H1 (cell line): ENCODE data around the gene TIGIT. TPM values are rescaled to one million over a fixed set of nuclear protein-coding genes. Genes with fewer than 3 reads are reported as not detected.

Experiments used
- CTCF ChIA-PET: fragments of 300-600 bp; sonication (Branson Sonifier 250); formaldehyde crosslinking; loops from one replicate; lab custom pipeline; 2021; ENCODE audit not compliant: partially characterized antibody; lab: Charles Lee
- POLR2A ChIA-PET: fragments of 300-600 bp; sonication (Branson Sonifier 250); formaldehyde crosslinking; loops from one replicate; lab custom pipeline; 2021; ENCODE audit warnings: inconsistent platforms; ENCODE audit not compliant: partially characterized antibody; lab: Charles Lee
- DNase-seq, 2 experiments: peaks; one replicate each; pipeline versions ENCODE4 v3.0.0 to v3.0.0-alpha.2; 2010 to 2022; ENCODE audit warnings: low spot score in 2 of 2, low read depth in 1 of 2, mixed read lengths in 1 of 2
- FAIRE-seq: peaks from 2 replicates; lab custom pipeline; 2011; peaks lifted over from hg19 to GRCh38; lab: Jason Lieb, UNC
- H2AFZ ChIP-seq: 2 replicates; pipeline ENCODE4 v1.8.1; 2012; ENCODE audit warnings: low read length, inconsistent platforms
- H2AK5ac ChIP-seq: 2 replicates; pipeline ENCODE4 v1.6.1; 2013; ENCODE audit warnings: low read depth, low read length
- H2BK120ac ChIP-seq: replicated peaks from 2 replicates; pipeline ENCODE3; 2013; ENCODE audit warnings: low read depth, low read length, inconsistent platforms
- H2BK12ac ChIP-seq: 2 replicates; pipeline ENCODE4 v1.6.1; 2013; ENCODE audit warnings: low read depth, low read length
- H2BK15ac ChIP-seq: 2 replicates; pipeline ENCODE4 v1.6.1; 2013; ENCODE audit warnings: low read length
- H2BK20ac ChIP-seq: 2 replicates; pipeline ENCODE4 v1.6.1; 2013; ENCODE audit warnings: low read length
- H2BK5ac ChIP-seq: 2 replicates; pipeline ENCODE4 v1.6.1; 2013; ENCODE audit warnings: low read depth, low read length
- H3K14ac ChIP-seq: 2 replicates; pipeline ENCODE4 v1.6.1; 2013; ENCODE audit warnings: inconsistent platforms; ENCODE audit not compliant: insufficient read length
- H3K18ac ChIP-seq: 2 replicates; pipeline ENCODE4 v1.6.1; 2013; ENCODE audit warnings: low read length; ENCODE audit errors: extremely low read depth
- H3K23ac ChIP-seq: 2 replicates; pipeline ENCODE4 v1.6.1; 2013; ENCODE audit warnings: inconsistent platforms; ENCODE audit not compliant: insufficient read length
- H3K23me2 ChIP-seq: 2 replicates; pipeline ENCODE4 v1.6.1; 2013; ENCODE audit warnings: low read depth, low read length
- H3K27ac ChIP-seq: 2 replicates; pipeline ENCODE4 v1.6.1; 2011; ENCODE audit warnings: low read depth, low read length, inconsistent platforms
- H3K27me3 ChIP-seq, 4 experiments: replicated peaks in 1 of 4; 1 replicate in 1 of 4; 2 replicates in 3 of 4; pipeline versions ENCODE4 v1.6.1 to v1.8.1; 2011 to 2013; ENCODE audit warnings: low read length in 3 of 4, mild to moderate bottlenecking in 3 of 4, inconsistent platforms in 2 of 4, mixed read lengths in 2 of 4, moderate library complexity in 1 of 4; ENCODE audit not compliant: control insufficient read depth in 3 of 4, insufficient read depth in 3 of 4; ENCODE audit errors: extremely low read depth in 1 of 4
- H3K36me3 ChIP-seq, 4 experiments: 2 replicates each; pipeline versions ENCODE4 v1.6.1 to v1.8.1; 2011 to 2013; ENCODE audit warnings: mild to moderate bottlenecking in 4 of 4, low read length in 3 of 4, moderate library complexity in 2 of 4, control low read depth in 1 of 4, inconsistent platforms in 1 of 4; ENCODE audit not compliant: insufficient read depth in 4 of 4, control insufficient read depth in 2 of 4
- H3K4ac ChIP-seq: replicated peaks from 2 replicates; pipeline ENCODE3; 2013; ENCODE audit warnings: low read length, low read depth, mixed read lengths, inconsistent platforms; ENCODE audit not compliant: insufficient read length
- H3K4me1 ChIP-seq, 4 experiments: replicated peaks in 1 of 4; 1 replicate in 1 of 4; 2 replicates in 3 of 4; pipeline versions ENCODE4 v1.6.1 to v1.8.1; 2011 to 2013; ENCODE audit warnings: low read length in 3 of 4, inconsistent platforms in 2 of 4, mixed read lengths in 1 of 4; ENCODE audit not compliant: insufficient read depth in 4 of 4, control insufficient read depth in 3 of 4
- H3K4me2 ChIP-seq, 2 experiments: 2 replicates each; pipeline versions ENCODE4 v1.6.1 to v1.8.1; 2011 to 2013; ENCODE audit warnings: low read depth in 2 of 2, low read length in 2 of 2, control low read depth in 1 of 2, inconsistent platforms in 1 of 2, mild to moderate bottlenecking in 1 of 2; ENCODE audit not compliant: insufficient read depth in 1 of 2
- H3K4me3 ChIP-seq, 4 experiments: fragments of 200-600, 300-600 bp in 1 of 4; sonication (generic), shearing (Covaris generic), sonication (Bioruptor Twin) in 1 of 4; 2 replicates each; pipeline versions ENCODE4 v1.5.1 to v1.8.1; 2011 to 2016; ENCODE audit warnings: low read length in 4 of 4, low read depth in 3 of 4, control low read depth in 2 of 4, inconsistent platforms in 2 of 4, mild to moderate bottlenecking in 2 of 4, mixed read lengths in 1 of 4, moderate library complexity in 1 of 4; ENCODE audit not compliant: insufficient read depth in 2 of 4; ENCODE audit errors: extremely low read depth in 1 of 4
- H3K56ac ChIP-seq: replicated peaks from 2 replicates; pipeline ENCODE3; 2013; ENCODE audit warnings: low read depth, mild to moderate bottlenecking, mixed read lengths, low read length, inconsistent platforms; ENCODE audit not compliant: insufficient read length
- H3K79me1 ChIP-seq: 2 replicates; pipeline ENCODE4 v1.6.1; 2013; ENCODE audit warnings: low read depth, low read length, control low read depth
- H3K79me2 ChIP-seq, 2 experiments: 2 replicates each; pipeline versions ENCODE4 v1.6.1 to v1.8.1; 2012 to 2013; ENCODE audit warnings: low read length in 2 of 2, mild to moderate bottlenecking in 2 of 2, inconsistent platforms in 1 of 2; ENCODE audit not compliant: insufficient read depth in 2 of 2, control insufficient read depth in 1 of 2
- H3K9ac ChIP-seq, 4 experiments: replicated peaks in 1 of 4; 1 replicate in 1 of 4; 2 replicates in 3 of 4; pipeline versions ENCODE4 v1.6.1 to v1.8.1; 2011 to 2013; ENCODE audit warnings: low read depth in 3 of 4, low read length in 3 of 4, control low read depth in 2 of 4, mild to moderate bottlenecking in 2 of 4, moderate library complexity in 2 of 4, inconsistent platforms in 1 of 4; ENCODE audit errors: extremely low read depth in 1 of 4
- H3K9me3 ChIP-seq, 2 experiments: 2 replicates each; pipeline versions ENCODE4 v1.6.1 to v1.8.1; 2012 to 2013; ENCODE audit warnings: mild to moderate bottlenecking in 2 of 2, moderate library complexity in 2 of 2, control low read depth in 1 of 2, inconsistent platforms in 1 of 2, low read depth in 1 of 2, low read length in 1 of 2, mixed read lengths in 1 of 2; ENCODE audit not compliant: insufficient read depth in 2 of 2
- H4K20me1 ChIP-seq, 2 experiments: replicated peaks in 1 of 2; 2 replicates each; pipeline versions ENCODE3 to v1.8.1; 2011 to 2013; ENCODE audit warnings: inconsistent platforms in 2 of 2, low read length in 2 of 2, mild to moderate bottlenecking in 1 of 2; ENCODE audit not compliant: insufficient read depth in 2 of 2, control insufficient read depth in 1 of 2
- H4K5ac ChIP-seq: 2 replicates; pipeline ENCODE4 v1.6.1; 2013; ENCODE audit warnings: low read length, low read depth, mixed read lengths, inconsistent platforms; ENCODE audit not compliant: insufficient read length
- H4K8ac ChIP-seq: 2 replicates; pipeline ENCODE4 v1.8.0; 2013; ENCODE audit warnings: mild to moderate bottlenecking, moderate library complexity, low read length, inconsistent platforms; ENCODE audit not compliant: insufficient read depth; ENCODE audit errors: extremely low read depth
- H4K91ac ChIP-seq: replicated peaks from 2 replicates; pipeline ENCODE3; 2013; ENCODE audit warnings: low read length, mixed read lengths, inconsistent platforms; ENCODE audit not compliant: insufficient read length
- POLR2A ChIP-seq, 2 experiments: IDR thresholded peaks; 1 replicate in 1 of 2; 2 replicates in 1 of 2; pipeline ENCODE4 v1.6.1; 2011; ENCODE audit warnings: low read depth in 2 of 2, low read length in 2 of 2, mild to moderate bottlenecking in 2 of 2; ENCODE audit errors: control extremely low read depth in 1 of 2
- WGBS, 2 experiments: shearing (Covaris generic) in 1 of 2; methylation state at CpG; one replicate each; pipeline versions ENCODE4 v1.1.6 to v1.1.7; 2013 to 2015; ENCODE audit warnings: low lambda C conversion rate in 2 of 2, mixed read lengths in 2 of 2, inconsistent platforms in 1 of 2, low coverage in 1 of 2, missing lambda C conversion rate in 1 of 2; ENCODE audit not compliant: insufficient replicate concordance in 2 of 2, insufficient coverage in 1 of 2, insufficient read length in 1 of 2; ENCODE audit errors: extremely low coverage in 1 of 2, missing lambda C conversion rate in 1 of 2; 5-methylcytosine and 5-hydroxymethylcytosine counted together
- polyA plus RNA-seq, 7 experiments: library from polyadenylated mRNA; depleted of rRNA in 3 of 7; stranded (reverse) in 5 of 7; unstranded in 2 of 7; fragments of >200 nt in 5 of 7; fragments of 200-250 nt in 2 of 7; gene quantifications; 1 replicate in 5 of 7; 2 replicates in 1 of 7; 4 replicates in 1 of 7; pipeline versions ENCODE4 v1.2.1 to v1.2.3, GENCODE V29; 2011 to 2013; ENCODE audit warnings: missing spikeins in 2 of 7, mixed read lengths in 2 of 7
- total RNA-seq: library from RNA; stranded (reverse); fragmentation: NEBNext Ultra II Directional; extraction: Animal tissue kit (Norgen Biotek cat#: 25700); gene quantifications from 2 replicates; pipeline ENCODE4 v1.2.1, GENCODE V29; 2021
- TF ChIP-seq, protein P1 (sequence below), 3 experiments: IDR thresholded peaks; 1 replicate in 2 of 3; 2 replicates in 1 of 3; pipeline versions ENCODE4 v1.5.1 to v1.6.1; 2011; ENCODE audit warnings: low read length in 3 of 3, mild to moderate bottlenecking in 3 of 3, inconsistent platforms in 2 of 3, low read depth in 1 of 3, moderate library complexity in 1 of 3; ENCODE audit not compliant: insufficient read depth in 1 of 3; ENCODE audit errors: control extremely low read depth in 1 of 3

TIGIT gene
- total and polyA plus RNA-seq, 2 of the 8 experiments (the other 6 are each of a cell fraction or from before 2014, with no cell fraction given) = 0.02 TPM; not detected in 1

DNA sequence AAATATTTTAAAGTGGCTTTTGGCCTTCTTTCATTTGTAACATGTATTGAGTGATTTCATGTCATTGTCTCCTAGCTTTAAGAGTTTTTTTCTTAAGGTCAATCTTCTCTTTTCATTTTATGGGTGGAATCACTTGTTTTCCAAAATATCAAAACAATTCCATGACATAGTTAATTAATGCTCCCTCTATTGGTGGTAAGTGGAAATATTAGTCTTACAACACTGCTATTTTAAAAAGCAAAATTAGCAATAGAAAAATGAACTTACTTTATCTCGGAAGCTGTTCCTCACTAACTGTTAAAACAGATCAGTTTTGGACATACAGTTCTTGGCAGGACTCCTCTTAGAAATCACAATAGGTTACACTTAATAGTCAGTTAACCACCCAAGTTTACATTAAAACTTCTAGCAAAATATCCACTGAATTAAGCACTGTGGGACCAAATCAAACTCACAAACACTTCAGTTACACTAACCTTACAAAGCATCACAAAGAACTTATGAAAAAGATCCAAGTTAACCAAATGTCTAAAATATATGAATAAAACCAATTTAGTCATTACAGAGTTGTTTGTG lies 42.4 kb downstream of the TIGIT start:
- POLR2A ChIA-PET = no interaction called here
- TF ChIP-seq, protein P1, sequence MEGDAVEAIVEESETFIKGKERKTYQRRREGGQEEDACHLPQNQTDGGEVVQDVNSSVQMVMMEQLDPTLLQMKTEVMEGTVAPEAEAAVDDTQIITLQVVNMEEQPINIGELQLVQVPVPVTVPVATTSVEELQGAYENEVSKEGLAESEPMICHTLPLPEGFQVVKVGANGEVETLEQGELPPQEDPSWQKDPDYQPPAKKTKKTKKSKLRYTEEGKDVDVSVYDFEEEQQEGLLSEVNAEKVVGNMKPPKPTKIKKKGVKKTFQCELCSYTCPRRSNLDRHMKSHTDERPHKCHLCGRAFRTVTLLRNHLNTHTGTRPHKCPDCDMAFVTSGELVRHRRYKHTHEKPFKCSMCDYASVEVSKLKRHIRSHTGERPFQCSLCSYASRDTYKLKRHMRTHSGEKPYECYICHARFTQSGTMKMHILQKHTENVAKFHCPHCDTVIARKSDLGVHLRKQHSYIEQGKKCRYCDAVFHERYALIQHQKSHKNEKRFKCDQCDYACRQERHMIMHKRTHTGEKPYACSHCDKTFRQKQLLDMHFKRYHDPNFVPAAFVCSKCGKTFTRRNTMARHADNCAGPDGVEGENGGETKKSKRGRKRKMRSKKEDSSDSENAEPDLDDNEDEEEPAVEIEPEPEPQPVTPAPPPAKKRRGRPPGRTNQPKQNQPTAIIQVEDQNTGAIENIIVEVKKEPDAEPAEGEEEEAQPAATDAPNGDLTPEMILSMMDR (IDR thresholded peaks at IDR 0.05; ENCODE audit: control extremely low read depth in 1 of 3, insufficient read depth in 1 of 3, low read depth in 1 of 3, low read length in 3 of 3) = peak in 1 of 3 experiments; percentile 25; a peak in 1 of 4 replicates
- no peak for TF ChIP-seq POLR2A (IDR thresholded peaks at IDR 0.05; ENCODE audit: control extremely low read depth in 1 of 2, low read depth in 2 of 2, low read length in 2 of 2)
- H3K79me1 ChIP-seq = no peaks in the 10 kb centered on the region
- no peak overlapping the region for H3K18ac ChIP-seq
- H3K36me3 ChIP-seq = no peaks in the 10 kb centered on the region
- no peak overlapping the region for H3K9ac ChIP-seq
- 93% methylated on average over 1 of the region's 1 CpG; no CpG with 5 or more reads in 1 of the 2 experiments for WGBS, 2 experiments
- no peak overlapping the region for H2BK20ac ChIP-seq
- H3K4me1 ChIP-seq = peaks cover 0 to 10% (median 6%) of the 10 kb centered on the region in 4 experiments; a peak in 4 of 7 replicates
- H3K56ac ChIP-seq = no peak overlapping the region
- no peak overlapping the region for H2BK120ac ChIP-seq
- no peak overlapping the region for H2AFZ ChIP-seq
- H3K23ac ChIP-seq = no peak overlapping the region
- H4K91ac ChIP-seq = no peak overlapping the region
- peak overlapping the region; percentile 44 for H4K5ac ChIP-seq
- H2BK15ac ChIP-seq = no peak overlapping the region
- DNase-seq (no peak), FAIRE-seq (no peak)
- H2BK12ac ChIP-seq = no peak overlapping the region
- no peak overlapping the region for H3K4ac ChIP-seq
- H3K4me2 ChIP-seq = no peak overlapping the region
- H2BK5ac ChIP-seq = no peak overlapping the region
- H4K20me1 ChIP-seq = no peaks in the 10 kb centered on the region
- no peak overlapping the region for H3K14ac ChIP-seq
- no peaks in the 10 kb centered on the region for H3K23me2 ChIP-seq
- peaks cover 0 to 3% of the 10 kb centered on the region in 2 experiments; a peak in 1 of 4 replicates for H3K9me3 ChIP-seq
- no peaks in the 10 kb centered on the region for H3K79me2 ChIP-seq
- no peak overlapping the region for H3K27ac ChIP-seq
- H3K4me3 ChIP-seq = no peak overlapping the region
- CTCF ChIA-PET = interaction anchor here (0.7 to 3.0 kb wide), 16 partner anchors 11 to 186 kb away, joined by 3 to 12 read pairs (median 3); no protein-coding TSS in a partner anchor
- no peaks in the 10 kb centered on the region for H3K27me3 ChIP-seq
- H2AK5ac ChIP-seq = no peak overlapping the region
- H4K8ac ChIP-seq = no peak overlapping the region
